Activated CD4-positive, alpha-beta T cell treated with anti-CD3 and anti-CD28 coated beads for 36 hours (primary cell): ENCODE data around the gene ACTN1. TPM values are rescaled to one million over a fixed set of nuclear protein-coding genes. Genes with fewer than 3 reads are reported as not detected.

Experiments used
- ATAC-seq: fragments of 200-7000 bp; cut with Tn5 transposase; one replicate; pipeline ENCODE4 v1.10.0; 2021; ENCODE audit warnings: mild to moderate bottlenecking, moderate library complexity
- CTCF ChIA-PET: fragments of 350-600 bp; sonication (Branson Sonifier 250); formaldehyde crosslinking; loops from one replicate; lab custom pipeline; 2021; ENCODE audit warnings: antibody characterized with exemption; lab: Charles Lee
- POLR2A ChIA-PET: fragments of 350-600 bp; sonication (Branson Sonifier 250); formaldehyde crosslinking; loops from one replicate; lab custom pipeline; 2021; ENCODE audit warnings: antibody characterized with exemption, inconsistent platforms; lab: Charles Lee
- DNase-seq: peaks from one replicate; pipeline ENCODE4 v3.0.0-alpha.2; 2020
- H3K27ac Mint-ChIP-seq: one replicate; pipeline ENCODE4 v1.8.0; 2021; ENCODE audit warnings: mixed read lengths
- H3K27me3 Mint-ChIP-seq: one replicate; pipeline ENCODE4 v1.8.0; 2021; ENCODE audit warnings: mixed read lengths
- H3K36me3 Mint-ChIP-seq: one replicate; pipeline ENCODE4 v1.8.0; 2021; ENCODE audit warnings: low read depth, mixed read lengths
- H3K4me1 Mint-ChIP-seq: one replicate; pipeline ENCODE4 v1.8.0; 2021; ENCODE audit warnings: mixed read lengths
- H3K4me3 Mint-ChIP-seq: one replicate; pipeline ENCODE4 v1.8.0; 2021; ENCODE audit warnings: mild to moderate bottlenecking, moderate library complexity, mixed read lengths
- H3K9me3 Mint-ChIP-seq: one replicate; pipeline ENCODE4 v1.8.0; 2021; ENCODE audit warnings: low read depth, mixed read lengths
- intact Hi-C, 2 experiments: fragments of 100-400 bp; cut with DNase I in 1 of 2; cut with micrococcal nuclease in 1 of 2; formaldehyde crosslinking; loops; one replicate each; pipeline versions ENCODE4 v1.14.2 to v1.15.1; 2022 to 2024; cut with DNase I, micrococcal nuclease
- total RNA-seq, 2 experiments: library from RNA; stranded (reverse); gene quantifications; one replicate each; pipeline ENCODE4 v1.2.3, GENCODE V29; 2021

The ACTN1 gene
- total RNA-seq, 2 experiments from 2014 or later = 92.8 to 146 TPM

DNA sequence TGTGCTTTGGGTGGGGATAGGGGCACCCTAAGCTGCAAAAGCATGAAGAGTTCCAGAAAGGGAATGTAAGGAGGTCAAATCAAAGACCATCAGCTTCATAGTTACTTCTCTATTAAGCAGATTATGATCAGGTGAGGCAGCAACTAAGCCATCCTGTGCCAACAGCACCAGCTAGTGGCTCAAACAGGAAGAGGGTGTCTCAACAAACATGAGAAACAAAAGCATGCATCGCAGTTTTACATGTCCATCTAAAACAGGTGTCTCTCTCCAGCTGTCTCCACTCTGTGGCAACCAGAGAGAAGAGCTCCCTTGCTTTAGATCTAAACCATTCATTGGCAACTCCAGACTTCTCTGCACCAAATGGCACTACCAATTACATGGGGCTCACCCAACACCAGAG lies 52.9 kb downstream of the ACTN1 start:
- Mint-ChIP-seq H3K36me3 (peaks cover 28% of the 10 kb centered on the region), H3K4me1 (peaks cover 45% of the 10 kb centered on the region), H3K4me3 (no peak overlapping the region), H3K27ac (no peak overlapping the region), H3K27me3 (no peaks in the 10 kb centered on the region), H3K9me3 (peaks cover 12% of the 10 kb centered on the region)
- no peak for ATAC-seq
- DNase-seq = peak; percentile 51
- POLR2A ChIA-PET = interaction anchor here (1.0 kb wide), 1 partner anchor 52 kb away, joined by 3 read pairs; no protein-coding TSS in a partner anchor
- intact Hi-C loops = no loop called here
- CTCF ChIA-PET = interaction anchor here (0.8 to 3.2 kb wide), 16 partner anchors 9 to 1146 kb away, joined by 3 to 13 read pairs (median 6); no protein-coding TSS in a partner anchor

- ATAC-seq (no peak), DNase-seq (no peak)
- POLR2A ChIA-PET = no interaction called here
- Mint-ChIP-seq H3K4me3 (no peak overlapping the region), H3K36me3 (peaks cover 28% of the 10 kb centered on the region), H3K4me1 (peaks cover 41% of the 10 kb centered on the region), H3K27me3 (no peaks in the 10 kb centered on the region), H3K27ac (no peak overlapping the region), H3K9me3 (peaks cover 12% of the 10 kb centered on the region)
- intact Hi-C loops = no loop called here
- CTCF ChIA-PET = interaction anchor here (0.8 to 3.2 kb wide), 9 partner anchors 9 to 183 kb away, joined by 3 to 11 read pairs (median 5); no protein-coding TSS in a partner anchor
Measured at GRCh38 chr14:68925373-68925772, 53.7 kb downstream of the ACTN1 start.

GRCh38 chr14:68924186-68925158 lies 54.6 kb downstream of the ACTN1 start:
- Mint-ChIP-seq H3K4me3 (no peak overlapping the region), H3K9me3 (peaks cover 12% of the 10 kb centered on the region), H3K27me3 (no peaks in the 10 kb centered on the region), H3K27ac (peak overlapping the region; percentile 69), H3K4me1 (peaks cover 38% of the 10 kb centered on the region), H3K36me3 (peaks cover 29% of the 10 kb centered on the region)
- ChIA-PET POLR2A (no interaction called here), CTCF (interaction anchor here (0.5 to 3.2 kb wide), 10 partner anchors 8 to 548 kb away, joined by 3 to 11 read pairs (median 3); no protein-coding TSS in a partner anchor)
- DNase-seq (no peak), ATAC-seq (peak; percentile 38)
- intact Hi-C loops = no loop called here

DNA sequence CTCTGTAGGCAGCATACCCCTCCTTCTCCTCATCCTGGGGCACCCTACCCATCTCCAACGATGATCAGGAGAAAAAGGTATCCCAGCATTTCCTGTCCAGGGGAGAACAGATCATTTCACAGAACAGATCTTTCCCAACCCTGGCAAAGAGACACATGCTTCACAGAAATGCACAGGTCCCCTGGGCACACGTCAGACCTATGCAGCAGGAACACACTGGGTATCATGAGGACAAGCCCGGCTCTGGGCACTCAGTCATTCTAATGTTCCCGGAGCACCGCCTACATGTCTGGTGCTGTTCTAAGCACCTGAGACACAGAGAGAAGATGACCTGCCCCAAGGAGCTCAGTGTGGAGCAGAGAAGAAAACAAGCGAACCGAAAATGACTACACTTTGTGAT lies 56.2 kb downstream of the ACTN1 start:
- peaks cover 43% of the 10 kb centered on the region for H3K36me3 Mint-ChIP-seq
- H3K27ac Mint-ChIP-seq = peak overlapping the region; percentile 61
- peaks cover 12% of the 10 kb centered on the region for H3K9me3 Mint-ChIP-seq
- intact Hi-C loops = no loop called here
- H3K27me3 Mint-ChIP-seq = no peaks in the 10 kb centered on the region
- H3K4me3 Mint-ChIP-seq = no peak overlapping the region
- CTCF ChIA-PET = interaction anchor here (0.6 to 1.0 kb wide), 5 partner anchors 10 to 179 kb away, joined by 3 to 5 read pairs (median 4); no protein-coding TSS in a partner anchor
- POLR2A ChIA-PET = no interaction called here
- H3K4me1 Mint-ChIP-seq = peaks cover 33% of the 10 kb centered on the region
- no peak for DNase-seq
- ATAC-seq = no peak

DNA sequence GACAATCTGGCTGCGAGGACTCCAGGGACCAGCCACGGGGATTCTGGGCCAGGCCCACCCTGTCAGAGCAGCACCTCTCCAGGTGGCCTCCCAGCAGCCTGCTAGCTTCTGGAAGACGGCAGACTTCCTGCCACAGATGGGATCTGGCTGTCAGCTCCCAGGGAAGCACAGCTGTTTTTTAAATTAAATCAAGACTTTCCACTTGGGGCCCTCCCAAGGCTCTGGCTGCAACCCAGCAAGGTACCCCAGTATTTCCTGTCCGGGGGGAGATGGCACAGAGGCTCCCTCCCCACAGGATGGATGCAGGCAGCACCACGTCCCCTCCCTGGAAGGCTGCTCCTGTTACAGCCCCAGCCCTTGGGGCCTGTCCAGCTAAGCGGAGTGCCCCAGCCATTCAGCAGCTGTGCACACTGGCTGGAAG lies 56.9 kb downstream of the ACTN1 start:
- CTCF ChIA-PET = interaction anchor here (1.0 to 1.1 kb wide), 2 partner anchors 10 to 145 kb away, joined by 4 to 8 read pairs; no protein-coding TSS in a partner anchor
- POLR2A ChIA-PET = no interaction called here
- H3K4me1 Mint-ChIP-seq = peaks cover 32% of the 10 kb centered on the region

DNA sequence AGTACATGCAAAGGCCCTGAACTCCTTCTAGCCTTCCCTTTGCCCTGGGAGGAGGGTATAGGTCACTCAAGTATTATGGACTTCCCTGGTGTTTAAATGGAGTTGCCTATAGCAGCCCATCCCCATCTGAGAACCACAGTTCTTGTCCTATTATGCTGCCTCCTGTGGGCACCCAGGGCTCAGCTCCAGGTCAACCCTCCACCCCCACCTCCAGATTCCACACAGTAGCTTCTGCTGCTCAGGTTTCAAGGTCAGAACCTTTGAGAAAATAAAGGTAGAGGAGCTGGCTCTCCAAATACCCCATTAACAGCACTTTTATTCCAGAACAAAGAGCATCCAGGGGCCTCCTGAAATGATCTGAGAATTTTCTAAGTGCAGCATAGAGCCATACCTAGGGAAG lies 57.4 kb downstream of the ACTN1 start:
- ChIA-PET CTCF (interaction anchor here (1.0 to 1.1 kb wide), 2 partner anchors 9 to 145 kb away, joined by 4 to 8 read pairs; no protein-coding TSS in a partner anchor), POLR2A (no interaction called here)
- H3K27ac Mint-ChIP-seq = no peak overlapping the region

More for the DNA sequence above, 56.9 kb downstream of the ACTN1 start:
- H3K27ac Mint-ChIP-seq = no peak overlapping the region
- no peaks in the 10 kb centered on the region for H3K27me3 Mint-ChIP-seq
- H3K36me3 Mint-ChIP-seq = peaks cover 45% of the 10 kb centered on the region
- H3K4me3 Mint-ChIP-seq = no peak overlapping the region
- ATAC-seq (no peak), DNase-seq (no peak)
- intact Hi-C loops = no loop called here
- peaks cover 12% of the 10 kb centered on the region for H3K9me3 Mint-ChIP-seq

GRCh38 chr14:68921049-68921448 lies 58.1 kb downstream of the ACTN1 start:
- ATAC-seq = no peak
- Mint-ChIP-seq H3K36me3 (peaks cover 39% of the 10 kb centered on the region), H3K9me3 (peaks cover 7% of the 10 kb centered on the region), H3K4me3 (no peak overlapping the region), H3K4me1 (peaks cover 32% of the 10 kb centered on the region), H3K27ac (peak overlapping the region; percentile 44), H3K27me3 (no peaks in the 10 kb centered on the region)
- intact Hi-C loops = no loop called here
- CTCF ChIA-PET = interaction anchor here (1.0 to 1.1 kb wide), 2 partner anchors 9 to 146 kb away, joined by 4 to 8 read pairs; no protein-coding TSS in a partner anchor
- POLR2A ChIA-PET = no interaction called here
- no peak for DNase-seq

More for the DNA sequence above, 57.4 kb downstream of the ACTN1 start:
- ATAC-seq (no peak), DNase-seq (no peak)
- intact Hi-C loops = no loop called here
- Mint-ChIP-seq H3K4me3 (no peak overlapping the region), H3K27me3 (no peaks in the 10 kb centered on the region), H3K9me3 (peaks cover 11% of the 10 kb centered on the region), H3K4me1 (peaks cover 32% of the 10 kb centered on the region), H3K36me3 (peaks cover 44% of the 10 kb centered on the region)

- Mint-ChIP-seq H3K36me3 (peaks cover 30% of the 10 kb centered on the region), H3K27ac (peak overlapping the region; percentile 66), H3K9me3 (no peaks in the 10 kb centered on the region), H3K4me1 (peaks cover 25% of the 10 kb centered on the region), H3K27me3 (no peaks in the 10 kb centered on the region), H3K4me3 (no peak overlapping the region)
- CTCF ChIA-PET = interaction anchor here (1.3 kb wide), 2 partner anchors 9 to 11 kb away, joined by 5 to 12 read pairs; no protein-coding TSS in a partner anchor
- no peak for ATAC-seq
- intact Hi-C loops = no loop called here
- POLR2A ChIA-PET = no interaction called here
- no peak for DNase-seq
Measured at GRCh38 chr14:68919129-68919927, 59.8 kb downstream of the ACTN1 start.

- Mint-ChIP-seq H3K9me3 (no peaks in the 10 kb centered on the region), H3K4me3 (no peak overlapping the region), H3K27me3 (no peaks in the 10 kb centered on the region), H3K4me1 (peaks cover 19% of the 10 kb centered on the region), H3K36me3 (peaks cover 27% of the 10 kb centered on the region), H3K27ac (peak overlapping the region; percentile 66)
- intact Hi-C loops = no loop called here
- no peak for DNase-seq
- ATAC-seq = no peak
- ChIA-PET POLR2A (no interaction called here), CTCF (no interaction called here)
Measured at GRCh38 chr14:68918612-68919011, 60.5 kb downstream of the ACTN1 start.

GRCh38 chr14:68916358-68916941 lies 62.7 kb downstream of the ACTN1 start:
- H3K4me1 Mint-ChIP-seq = peaks cover 33% of the 10 kb centered on the region
- DNase-seq = no peak
- CTCF ChIA-PET = interaction anchor here (0.7 to 7.4 kb wide), 4 partner anchors 8 to 192 kb away, joined by 3 to 70 read pairs (median 6); no protein-coding TSS in a partner anchor
- no peak overlapping the region for H3K4me3 Mint-ChIP-seq
- no peaks in the 10 kb centered on the region for H3K27me3 Mint-ChIP-seq
- peaks cover 25% of the 10 kb centered on the region for H3K36me3 Mint-ChIP-seq
- no peak overlapping the region for H3K27ac Mint-ChIP-seq
- intact Hi-C loops = no loop called here
- H3K9me3 Mint-ChIP-seq = no peaks in the 10 kb centered on the region
- POLR2A ChIA-PET = no interaction called here
- ATAC-seq = no peak
